Fibroblast of peridontal ligament (primary cell): ENCODE results near the gene UBE2H.
"Not testable (repeated sequence)": the region's sequence is repeated elsewhere in the genome, so short reads cannot be mapped to it uniquely, and the experiment has no call there.

Experiments used
- DNase-seq: peaks from one replicate; pipeline ENCODE4 v3.0.0-alpha.2; 2010; ENCODE audit errors: extremely low read depth

The UBE2H gene

DNA sequence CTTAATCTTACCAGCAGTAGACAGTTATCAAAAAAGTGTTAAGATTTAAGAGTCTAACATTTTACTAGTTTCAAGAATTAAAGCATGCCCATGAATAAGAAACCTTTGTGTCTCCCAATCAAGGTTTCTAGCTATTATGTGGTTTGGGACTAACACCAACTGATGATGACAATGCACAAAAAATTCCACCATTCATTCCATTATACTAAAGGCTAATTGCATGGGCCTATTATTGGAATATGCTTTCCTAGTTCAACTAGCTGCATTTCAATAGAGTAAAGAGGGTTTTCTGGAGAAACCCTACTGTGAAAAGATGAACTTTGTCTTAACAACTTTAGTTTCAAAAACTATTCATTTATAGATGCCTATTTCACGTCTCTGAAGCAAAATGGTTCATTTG lies 44.6 kb downstream of the UBE2H start:
- peak; percentile 62 for DNase-seq

DNA sequence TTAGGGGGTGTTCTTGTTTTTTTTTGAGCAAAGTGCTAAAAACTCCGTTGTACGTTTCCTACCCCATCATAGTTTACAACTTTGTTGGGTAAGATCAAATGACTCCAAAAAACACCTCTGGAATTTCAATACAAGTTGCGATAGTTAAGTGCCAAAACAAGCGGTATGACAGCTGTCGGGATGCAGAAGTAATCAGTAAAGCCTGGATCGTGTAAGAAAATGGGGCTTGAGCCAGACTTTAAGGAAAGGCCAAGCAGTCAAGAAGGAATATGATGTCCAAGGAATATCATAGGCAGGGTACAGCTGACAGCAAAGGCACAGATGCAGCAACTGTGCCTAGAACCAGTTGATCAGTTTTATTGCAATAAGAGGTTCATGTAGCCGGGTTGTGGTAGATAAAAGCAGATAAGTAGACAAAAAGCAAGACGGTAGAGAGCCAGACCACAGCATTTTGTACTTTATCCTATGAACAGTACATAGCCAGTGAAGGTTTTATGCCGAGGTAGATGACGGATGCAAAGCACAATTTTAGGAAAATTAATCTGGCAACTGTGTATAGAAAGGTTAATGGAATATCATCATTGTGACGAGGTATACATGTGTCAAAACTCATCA lies 45.5 kb downstream of the UBE2H start:
- DNase-seq = no peak

DNA sequence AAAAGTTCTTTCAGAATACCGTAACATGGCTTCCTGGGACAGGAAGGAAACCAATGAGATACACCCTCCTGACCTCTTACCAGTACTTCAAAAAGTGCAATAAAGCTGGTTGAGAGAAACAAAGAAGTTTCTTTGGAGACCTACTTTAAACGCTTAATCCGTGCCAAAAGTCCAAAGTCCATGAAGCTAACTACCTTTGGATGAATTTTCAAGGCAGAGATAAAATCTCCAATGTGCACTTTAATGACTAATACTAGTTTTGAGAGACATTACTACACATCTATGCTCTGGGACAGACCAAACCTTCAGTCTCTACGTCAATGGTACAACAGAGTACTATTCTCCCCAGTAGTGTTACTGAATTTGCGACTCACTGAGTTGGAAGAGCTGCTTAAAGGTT lies 46.1 kb downstream of the UBE2H start:
- no peak for DNase-seq

DNA sequence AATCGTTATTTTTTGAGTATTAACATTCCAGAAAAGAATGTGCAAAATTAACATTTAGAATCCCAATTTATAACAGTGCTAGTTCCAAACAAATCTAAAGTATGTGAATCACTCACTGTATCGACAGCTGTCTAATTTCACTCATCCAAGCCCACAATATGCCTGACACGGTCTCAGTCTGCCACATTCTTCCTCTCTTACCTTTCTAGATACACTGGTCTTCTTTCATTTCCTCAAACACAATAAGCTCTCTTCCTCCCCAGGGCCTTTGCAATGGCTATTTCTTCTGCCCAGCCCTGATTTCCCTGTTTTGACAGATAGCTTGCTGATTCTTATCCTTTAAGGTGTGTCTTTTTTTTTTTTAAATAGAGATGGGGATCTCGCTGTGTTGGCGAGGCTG lies 48.8 kb downstream of the UBE2H start:
- no peak for DNase-seq

DNA sequence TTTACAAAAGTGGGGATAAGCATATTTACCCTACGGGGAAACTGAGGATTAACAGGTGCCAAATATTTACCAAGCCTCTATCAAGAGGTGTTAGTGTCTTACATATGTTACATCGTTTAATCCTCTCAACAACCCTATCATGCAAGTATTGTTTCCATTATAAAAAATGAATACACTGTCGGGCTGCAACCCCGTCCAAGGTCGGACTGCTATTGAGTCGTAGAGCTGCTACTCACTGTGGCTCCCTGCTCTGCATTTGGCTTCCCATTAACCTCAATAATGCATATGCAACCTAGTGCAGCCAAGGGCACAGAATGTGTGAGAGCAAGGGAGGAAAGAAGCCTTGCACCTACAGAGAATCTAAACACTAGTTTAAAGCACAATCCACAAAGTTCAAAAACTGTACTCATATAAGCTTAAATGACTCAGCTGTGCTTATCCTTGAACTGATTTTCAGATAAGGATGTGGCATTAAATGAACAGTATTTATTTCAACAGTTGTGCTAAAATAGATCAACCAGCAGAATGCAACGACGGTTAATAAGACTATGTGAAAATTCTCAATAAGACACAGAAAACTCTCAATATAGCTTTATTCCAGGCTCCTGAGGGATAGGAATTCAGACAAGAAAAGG lies 49.9 kb downstream of the UBE2H start:
- no peak for DNase-seq

DNA sequence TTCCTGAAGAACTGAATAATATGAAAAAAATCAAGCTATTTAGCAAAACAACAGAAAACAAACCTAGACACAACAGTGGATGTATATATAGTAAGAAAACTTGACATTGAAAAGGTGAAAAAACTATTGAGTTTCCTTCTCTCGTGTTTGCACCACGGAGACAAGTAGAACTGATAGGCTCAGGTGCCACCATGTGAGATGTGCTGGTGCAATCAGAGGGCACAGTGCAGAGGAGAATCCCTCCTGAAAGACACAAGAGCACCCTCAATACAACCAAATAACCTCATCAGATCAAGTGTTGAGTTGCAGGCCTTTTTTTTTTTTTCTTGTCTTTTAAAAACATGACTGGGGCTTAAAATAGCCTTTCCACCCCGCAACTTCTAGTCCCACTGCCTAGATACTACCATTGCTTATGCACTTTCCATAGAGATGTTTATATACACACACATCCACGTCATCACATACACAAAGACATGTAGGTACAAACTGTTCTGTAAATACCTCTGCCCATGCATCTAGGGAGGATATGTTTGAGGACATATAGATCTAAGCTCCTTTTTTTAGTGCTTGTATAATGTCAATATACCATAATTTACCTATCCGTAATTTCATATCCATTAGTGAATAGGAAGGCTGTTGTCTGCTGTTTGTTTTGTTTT lies 54.1 kb downstream of the UBE2H start:
- DNase-seq = no peak

DNA sequence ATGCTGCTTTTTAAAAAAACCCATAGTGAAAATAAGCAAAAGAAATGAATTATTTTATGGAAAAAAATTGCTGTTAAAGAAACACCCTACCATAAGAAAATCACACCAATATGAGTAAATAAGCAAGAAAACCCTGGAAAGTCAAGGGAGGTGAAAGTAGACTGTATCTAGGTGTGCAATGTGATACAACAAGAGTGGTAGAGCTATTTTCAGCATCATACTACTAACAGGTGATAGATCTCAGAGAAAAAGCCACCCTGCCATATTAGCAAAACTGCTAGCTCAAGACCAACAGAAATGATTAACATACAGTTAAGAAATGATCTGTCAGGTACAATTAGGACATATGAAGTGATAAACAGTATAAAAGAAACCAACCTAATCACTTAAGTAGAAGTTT lies 54.8 kb downstream of the UBE2H start:
- DNase-seq = no peak

DNA sequence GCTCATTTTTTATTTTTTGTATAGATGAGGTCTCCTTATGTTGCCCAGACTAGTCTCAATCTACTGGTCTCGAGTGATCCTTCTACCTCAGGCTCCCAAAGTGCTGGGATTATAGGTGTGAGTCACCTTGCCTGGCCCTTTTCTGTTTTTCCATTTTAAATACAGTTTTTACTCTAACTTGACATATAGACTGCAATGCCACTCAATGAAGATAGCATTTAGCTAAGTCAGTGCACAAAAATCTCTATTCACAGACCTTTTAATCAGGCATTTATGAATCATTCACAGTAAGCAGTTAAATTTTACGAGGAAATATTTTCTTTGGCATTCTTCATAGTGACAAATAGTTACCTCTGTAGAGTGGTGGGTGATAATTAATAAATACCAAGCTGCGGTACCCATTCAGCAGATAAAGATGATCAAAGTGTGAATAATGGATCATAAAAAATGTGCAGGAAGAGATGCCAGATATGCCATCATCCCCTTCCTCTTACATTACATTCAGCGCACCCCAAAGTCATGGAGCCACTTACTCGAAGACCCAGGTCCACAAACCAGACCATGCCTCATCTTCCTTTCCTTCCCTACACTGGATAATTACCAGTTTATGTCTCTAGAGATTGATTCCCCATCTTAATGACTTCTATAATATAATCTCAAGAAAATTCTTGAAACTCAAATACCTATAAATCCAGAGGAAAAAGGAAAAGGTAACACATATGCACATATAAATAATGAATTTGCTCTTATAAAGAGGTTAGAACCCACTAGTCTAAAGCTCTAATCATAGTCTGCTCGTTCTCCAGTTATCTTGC lies 56.0 kb downstream of the UBE2H start:
- no peak for DNase-seq

DNA sequence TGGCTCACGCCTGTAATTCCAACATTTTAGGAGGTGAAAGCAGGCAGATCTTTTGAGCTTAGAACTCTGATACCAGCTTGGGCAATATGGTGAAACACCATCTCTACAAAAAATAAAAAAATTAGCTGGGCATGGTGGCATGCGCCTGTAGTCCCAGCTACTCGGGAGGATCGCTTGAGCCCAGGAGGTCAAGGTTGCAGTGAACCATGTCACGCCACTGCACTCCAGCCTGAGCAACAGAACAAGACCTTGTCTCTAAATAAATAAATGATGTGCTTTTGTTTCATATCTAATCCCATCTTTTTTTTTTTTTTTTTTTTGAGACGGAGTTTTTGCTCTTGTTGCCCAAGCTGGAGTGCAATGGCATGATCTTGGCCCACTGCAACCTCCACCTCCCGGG lies 58.6 kb downstream of the UBE2H start:
- not testable (repeated sequence) for DNase-seq

DNA sequence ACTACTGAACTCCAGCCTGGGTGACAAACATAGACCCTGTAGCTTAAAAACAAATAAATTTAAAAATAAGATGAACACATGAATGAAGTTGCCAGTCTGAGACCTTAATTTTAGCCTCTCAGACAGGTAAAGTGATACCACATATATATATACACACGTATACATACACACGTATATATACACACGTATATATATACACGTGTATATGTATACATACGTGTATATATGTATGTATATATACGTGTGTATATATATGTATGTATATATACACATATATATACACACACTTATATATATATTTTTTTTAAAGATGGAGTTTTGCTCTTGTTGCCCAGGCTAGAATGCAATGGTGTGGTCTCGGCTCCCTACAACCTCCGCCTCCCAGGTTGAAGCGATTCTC lies 62.7 kb downstream of the UBE2H start:
- no peak for DNase-seq

DNA sequence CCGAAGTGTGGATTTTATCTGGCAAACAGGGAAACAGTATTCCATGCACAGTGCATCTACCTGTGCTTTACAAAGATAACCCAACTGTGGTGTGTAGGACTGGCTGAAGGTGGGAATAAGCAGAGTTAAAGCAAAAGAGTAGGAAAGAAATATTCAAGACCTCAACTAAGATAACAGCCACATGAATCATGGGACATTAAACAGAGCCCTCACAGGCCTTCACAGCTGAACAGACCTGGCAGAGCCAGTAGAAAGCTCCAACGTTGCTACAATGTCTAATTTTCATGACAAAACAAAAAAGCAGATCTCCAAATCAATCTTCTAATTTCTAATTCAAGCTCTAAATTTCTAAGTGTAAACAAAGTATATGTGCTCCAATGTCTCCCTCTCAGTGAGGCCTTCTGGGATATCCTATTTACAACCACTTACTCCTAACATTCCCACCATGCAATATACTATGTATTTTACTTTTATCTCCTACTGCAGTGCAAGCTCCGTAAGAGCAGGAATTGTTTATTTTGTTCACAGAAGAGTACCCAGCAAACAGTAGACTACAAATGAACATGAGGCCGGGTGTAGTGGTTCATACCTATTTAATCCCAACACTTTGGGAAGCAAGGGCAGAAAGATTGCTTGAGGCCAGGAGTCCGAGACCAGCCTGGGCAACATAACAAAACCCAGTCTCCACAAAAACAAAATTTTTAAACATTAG lies 63.5 kb downstream of the UBE2H start:
- DNase-seq = no peak

DNA sequence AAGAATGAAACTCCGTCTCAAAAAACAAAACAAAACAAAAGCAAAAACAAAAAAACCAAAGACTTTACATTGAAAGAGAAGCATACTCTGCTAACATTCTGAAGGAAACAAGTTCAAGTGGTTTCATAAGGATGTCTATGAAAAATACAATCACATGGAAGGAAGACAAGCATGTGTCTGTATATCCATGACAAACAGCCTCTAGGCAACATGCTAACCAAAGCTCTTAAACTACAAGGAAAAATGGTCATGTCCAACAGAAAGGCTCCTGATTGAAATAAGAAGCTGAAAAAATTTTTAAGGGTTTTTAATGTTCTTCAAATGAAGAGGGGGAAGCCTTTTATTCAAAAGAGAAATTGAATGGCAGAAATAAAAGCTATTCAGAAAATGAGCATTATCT lies 64.9 kb downstream of the UBE2H start:
- no peak for DNase-seq

DNA sequence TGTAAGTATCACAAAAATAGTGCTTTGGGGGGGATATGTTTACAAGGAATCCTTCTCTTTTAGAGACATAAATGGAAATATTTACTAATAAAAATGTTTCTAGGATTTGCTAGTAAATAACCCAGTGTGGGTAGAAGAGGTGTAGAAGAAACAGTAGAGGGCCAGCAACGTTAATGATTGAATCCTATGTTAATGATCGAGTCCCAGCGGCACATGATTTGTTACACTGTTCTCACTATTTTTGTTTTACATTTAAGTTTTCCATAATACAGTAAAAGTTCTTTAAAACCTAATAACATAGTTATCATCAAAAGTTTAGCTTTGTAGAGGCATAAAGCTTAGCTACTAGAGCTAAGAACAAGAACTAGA lies 66.0 kb downstream of the UBE2H start:
- DNase-seq = no peak

DNA sequence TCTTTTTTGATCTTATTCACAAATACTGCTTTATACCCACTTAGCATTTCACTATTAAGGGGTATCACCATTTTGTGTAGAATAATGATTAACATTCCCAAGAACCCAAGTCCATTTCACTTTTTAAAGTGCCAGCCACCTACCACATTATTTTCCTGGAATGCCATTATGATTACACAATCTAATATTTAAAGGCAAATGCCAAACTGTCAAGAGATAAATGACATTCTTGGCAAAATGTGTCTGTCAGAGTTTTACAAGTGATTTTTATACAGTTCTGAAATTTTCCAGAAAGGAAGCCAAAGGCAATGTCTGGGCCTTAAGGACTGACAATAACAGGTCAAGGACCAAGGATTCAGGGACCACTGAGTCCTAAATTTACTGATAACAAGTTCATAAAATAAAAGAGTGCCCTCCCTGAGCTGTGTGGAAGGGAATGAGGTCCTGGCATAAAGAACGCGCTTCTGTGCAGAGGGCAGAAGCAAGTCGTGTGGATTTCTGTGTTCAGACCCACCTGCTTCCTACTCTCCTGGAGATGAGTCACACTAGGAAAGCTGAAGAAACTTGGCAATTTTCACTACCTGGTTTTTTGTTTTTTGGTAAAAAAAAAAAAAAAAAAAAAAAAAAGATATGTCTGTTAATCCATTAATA lies 66.5 kb downstream of the UBE2H start:
- DNase-seq = no peak

DNA sequence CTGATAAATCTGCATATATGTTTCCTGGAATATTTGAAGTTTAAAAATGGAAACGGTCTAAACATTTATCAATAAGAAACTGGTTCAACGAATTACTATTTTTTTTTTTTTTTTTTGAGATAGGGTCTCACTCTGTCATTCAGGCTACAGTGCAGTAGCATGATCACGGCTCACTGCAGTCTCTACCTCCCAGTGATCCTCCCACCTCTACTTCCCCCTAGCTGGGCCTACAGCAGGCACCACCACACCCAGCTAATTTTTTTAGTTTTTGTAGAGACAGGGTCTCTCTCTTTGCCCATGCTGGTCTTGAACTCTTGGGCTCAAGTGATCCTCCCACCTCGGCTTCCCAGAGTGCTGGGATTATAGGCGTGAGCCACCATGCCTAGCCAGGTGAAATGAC lies 68.3 kb downstream of the UBE2H start:
- DNase-seq = no peak

DNA sequence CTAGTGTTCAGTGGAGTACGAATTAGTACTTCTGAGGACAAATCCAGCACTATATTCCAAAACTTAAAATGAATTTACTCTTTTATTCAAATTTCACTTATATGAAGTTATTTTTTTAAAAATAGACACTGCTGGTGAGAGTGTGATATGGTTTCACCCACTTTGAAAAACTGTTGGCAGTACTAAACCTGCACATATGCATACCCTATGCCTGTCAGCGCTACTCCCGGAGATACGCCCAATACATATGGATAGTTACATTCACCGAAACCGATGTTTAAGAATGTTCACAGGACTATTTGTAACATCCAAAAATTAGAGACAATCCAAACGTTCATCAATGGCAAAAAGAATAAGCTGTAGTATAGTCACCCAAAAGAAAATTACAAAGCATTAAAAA lies 69.6 kb downstream of the UBE2H start:
- no peak for DNase-seq

DNA sequence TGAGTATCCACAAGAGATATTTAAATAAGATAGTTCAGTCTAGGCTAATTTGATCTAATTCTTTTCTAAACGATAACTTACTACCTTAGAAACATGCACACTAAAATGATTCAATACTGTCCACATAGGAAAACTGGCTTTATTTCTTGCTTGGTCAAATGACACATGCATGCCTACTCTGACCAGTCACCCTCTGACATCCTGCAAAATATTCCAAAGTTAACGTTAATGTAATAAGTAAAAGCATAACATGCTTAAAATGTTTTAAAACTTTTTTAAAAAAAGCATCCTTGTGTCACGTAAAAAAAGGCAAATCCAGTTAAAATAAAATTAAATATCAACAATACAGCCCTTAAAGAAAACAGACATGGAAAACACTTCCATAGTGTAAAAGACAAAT lies 70.2 kb downstream of the UBE2H start:
- peak; percentile 57 for DNase-seq

DNA sequence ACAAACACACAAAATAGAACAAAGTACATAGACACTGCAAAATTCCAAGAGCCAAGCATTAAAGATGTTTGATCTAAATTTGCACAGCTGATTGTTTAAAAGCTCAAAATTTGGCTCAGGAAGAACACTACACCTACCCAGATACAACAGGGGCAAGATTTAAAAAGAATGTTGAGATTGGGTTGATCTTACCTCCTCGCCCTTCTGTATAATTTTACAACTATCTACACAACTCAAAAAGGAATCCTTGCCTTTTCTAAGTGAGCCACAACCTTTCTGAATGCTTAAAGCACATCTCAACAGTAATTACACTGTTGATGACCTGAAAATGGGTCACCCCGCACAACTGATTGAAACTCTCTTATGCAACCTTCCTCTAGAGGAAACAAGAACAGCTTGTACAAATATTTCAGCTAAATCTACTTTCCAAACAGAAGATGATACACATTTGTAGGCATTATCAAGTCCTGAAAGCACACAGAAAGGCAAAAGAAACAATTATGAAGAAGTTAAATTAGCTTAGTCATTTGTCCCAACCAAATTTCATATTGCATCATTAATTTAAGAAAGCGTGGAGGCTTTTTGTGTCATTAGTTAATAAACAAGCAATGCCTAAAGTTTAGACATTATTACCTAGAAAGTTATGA lies 75.5 kb downstream of the UBE2H start:
- peak; percentile 27 for DNase-seq

DNA sequence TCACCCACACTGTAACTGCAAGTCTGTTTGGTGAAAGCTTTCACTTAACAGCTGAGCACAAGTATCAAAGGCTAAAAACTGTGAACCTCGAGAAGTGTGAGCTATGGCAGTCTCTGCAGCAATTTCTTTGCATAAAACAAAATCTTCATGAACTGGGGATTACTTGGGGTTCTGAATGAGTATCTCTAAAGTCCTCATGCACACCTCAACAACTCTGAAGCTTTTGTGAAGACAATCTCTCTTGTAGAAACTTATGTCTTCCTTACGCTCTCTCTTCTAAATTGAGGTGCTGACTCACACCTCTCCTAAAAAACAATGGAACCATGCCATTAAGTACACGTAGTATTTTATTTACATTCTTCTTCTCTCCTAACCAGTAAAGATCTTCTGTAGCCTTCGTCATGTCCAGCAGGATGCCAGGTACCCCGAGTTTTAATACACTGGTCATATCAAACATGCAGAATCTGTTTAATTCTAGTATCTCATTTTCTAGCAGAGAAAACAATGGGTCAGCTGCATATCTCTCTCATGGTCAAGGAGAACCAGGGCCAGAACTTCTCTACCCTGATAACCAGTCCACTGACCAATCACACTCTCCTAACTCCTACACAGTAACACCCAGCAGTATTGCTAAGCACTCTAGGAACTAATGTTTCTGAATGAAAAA lies 76.9 kb downstream of the UBE2H start:
- DNase-seq = peak; percentile 48

DNA sequence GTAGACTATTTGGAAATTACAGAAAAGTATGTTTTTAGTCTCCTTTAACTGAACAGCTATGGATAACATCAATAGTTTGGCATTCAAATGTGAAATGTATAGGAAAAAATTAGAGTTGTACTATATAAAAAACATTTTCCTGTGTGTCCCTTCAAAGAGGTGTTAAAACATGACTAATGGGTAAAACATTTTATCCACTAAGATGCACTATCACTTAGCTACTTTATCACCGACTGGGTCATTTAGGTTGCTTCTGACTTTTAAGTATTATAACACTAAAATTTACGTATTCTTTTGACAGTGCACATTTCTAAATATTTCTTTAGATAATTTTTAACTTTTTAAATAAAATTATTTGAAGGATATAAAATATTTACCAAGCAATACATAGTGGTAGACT lies 77.6 kb downstream of the UBE2H start:
- no peak for DNase-seq

DNA sequence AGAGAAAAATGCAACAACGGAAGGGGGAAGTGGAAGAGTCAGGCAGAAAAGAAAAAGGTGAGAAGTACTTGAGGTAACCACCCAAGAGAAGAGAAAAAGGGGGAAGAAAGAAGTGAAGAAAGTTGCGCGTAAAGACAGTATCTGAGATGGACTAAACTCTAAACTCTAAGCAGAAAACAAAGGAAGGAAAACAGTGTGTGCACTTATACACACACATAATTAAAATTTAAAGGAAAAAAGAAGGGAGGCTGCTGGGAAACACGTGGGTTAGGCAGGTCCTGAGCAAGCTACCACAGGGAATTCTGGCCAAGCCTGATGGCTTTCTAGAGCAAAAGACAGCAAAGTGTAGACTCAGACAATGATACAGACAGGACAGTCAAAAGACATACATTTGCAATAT lies 78.0 kb downstream of the UBE2H start:
- no peak for DNase-seq
